Activated CD4-positive, alpha-beta T cell treated with anti-CD3 and anti-CD28 coated beads, Interleukin-2, amount 50 U/mL, for 16 hours (primary cell): ENCODE results near the gene RND2.

Experiments used
- DNase-seq: peaks from one replicate; pipeline ENCODE4 v3.0.0-alpha.2; 2020

Gene RND2

DNA sequence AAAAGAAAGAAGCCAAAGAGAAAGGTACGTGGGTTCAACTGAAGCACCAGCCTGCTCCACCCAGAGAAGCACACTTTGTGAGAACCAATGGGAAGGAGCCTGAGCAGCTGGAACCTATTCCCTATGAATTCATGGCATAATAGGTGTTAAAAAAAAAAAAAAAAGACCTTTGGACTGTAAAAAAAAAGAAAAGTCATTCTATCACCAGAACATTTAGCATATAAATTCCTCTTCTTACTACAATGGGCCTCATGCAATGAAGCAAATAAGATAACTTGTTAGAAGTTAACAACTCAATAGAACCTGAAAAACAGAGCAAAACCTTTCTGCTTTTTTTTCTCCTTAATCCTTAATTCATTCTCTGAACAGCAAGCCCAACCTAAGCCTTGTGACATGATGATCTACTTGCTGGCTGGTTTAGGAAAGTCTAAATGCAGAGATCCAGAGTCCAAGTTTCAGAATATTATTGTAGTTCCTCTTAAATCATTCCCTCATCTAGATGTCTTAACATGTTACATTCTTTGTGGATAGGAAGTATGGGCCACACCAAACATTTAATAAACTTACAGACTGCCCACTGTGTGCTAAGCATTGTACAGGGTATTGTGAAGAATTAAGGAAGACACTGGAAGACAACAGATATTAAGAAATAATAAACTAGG is 54.7 kb downstream of the RND2 start:
- no peak for DNase-seq
